Stimulated activated CD8-positive, alpha-beta memory T cell treated with anti-CD3 and anti-CD28 coated beads, Interleukin-15, amount 100 ng/mL, for 4 hours (primary cell): Measurements from ENCODE around the gene NFYC.
A peak's percentile ranks its signal among the peaks of the same experiment; 100 is the strongest.

Experiments used
- DNase-seq, 2 donors: peaks; one replicate each; pipeline ENCODE4 v3.0.0-alpha.2; 2020; ENCODE audit warnings: low read depth in 2 of 2

The NFYC gene

GRCh38 chr1:40760984-40761383 is 69.5 kb downstream of the NFYC start:
- DNase-seq: no peak

- DNase-seq: no peak
Observed at GRCh38 chr1:40762144-40762923, 70.8 kb downstream of the NFYC start.

DNA sequence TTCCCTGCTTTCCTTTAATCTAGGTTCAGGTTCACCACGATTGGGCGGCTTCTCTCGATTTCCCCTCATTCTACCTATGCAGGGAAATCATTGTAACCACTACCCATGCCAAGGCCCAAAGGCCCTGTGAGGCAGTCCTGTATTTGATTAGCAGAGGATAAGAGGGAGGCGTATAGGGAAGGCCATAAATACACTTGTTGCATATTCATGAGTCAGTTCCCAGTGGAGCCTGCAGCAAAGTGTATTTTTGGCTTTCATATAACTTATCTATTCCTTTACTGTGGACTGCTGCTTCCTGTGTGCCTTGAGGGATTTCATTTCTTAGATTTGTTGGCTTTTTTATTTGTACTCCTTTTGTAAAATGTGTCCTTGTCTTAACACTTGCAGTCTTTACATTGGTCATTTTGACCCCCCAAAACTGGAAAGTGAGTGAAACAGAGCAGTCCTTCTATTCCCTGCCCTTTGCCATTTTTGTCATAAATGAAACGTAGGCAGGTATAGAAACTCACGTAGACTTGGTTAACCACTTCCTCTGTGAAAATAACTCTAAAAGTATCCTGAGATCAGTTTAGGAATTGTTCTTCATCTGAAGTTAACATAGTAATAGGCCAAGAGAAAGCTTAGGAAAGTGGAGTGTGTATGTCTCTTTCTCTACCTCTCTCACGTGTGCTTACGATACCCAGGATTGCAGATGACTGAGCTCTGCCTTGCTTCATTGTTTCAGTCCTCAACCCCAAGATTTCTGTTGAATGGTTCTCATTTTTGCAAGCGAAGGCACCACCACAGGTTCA is 72.4 kb downstream of the NFYC start:
- no peak for DNase-seq

DNA sequence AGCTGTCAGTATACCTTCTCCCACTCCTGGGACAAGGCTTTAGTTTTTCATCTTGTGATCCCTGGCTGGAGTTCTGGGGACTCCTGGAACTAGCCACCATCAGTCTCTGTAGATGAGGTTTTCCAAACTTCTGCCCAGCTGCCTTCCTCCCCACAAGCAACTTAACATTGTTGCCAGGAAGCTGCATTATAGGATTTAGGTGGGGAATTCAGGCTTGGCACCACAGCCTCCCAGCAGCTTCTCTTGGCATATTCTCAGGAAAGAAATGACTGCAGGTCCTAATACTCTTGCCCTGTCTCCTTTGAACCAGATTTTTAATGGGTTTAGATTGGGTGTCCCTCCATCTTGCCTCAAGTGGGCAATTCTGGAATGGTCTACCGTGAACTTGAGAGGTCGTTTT is 73.5 kb downstream of the NFYC start:
- DNase-seq: no peak

DNA sequence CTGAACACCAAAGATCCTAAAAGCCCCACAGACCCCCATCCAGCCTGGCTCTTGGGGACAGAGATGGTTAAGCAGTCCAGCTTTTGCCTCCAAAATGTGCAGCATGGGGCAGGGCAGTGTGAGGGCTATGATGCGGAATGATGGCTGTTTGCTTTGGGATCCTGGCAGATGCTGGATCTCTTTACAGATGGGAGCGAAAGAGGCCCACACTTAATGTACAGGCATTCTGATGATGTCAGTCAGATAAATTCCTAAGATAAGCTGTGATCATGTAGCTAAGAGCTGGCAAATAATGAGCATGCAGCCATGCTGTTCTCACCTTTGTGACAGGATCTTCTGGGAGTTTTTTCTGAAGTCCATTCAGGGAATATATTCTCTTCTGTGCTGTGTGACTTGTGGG is 74.5 kb downstream of the NFYC start:
- DNase-seq: no peak

- DNase-seq: no peak
Observed at GRCh38 chr1:40766560-40766959, 75.1 kb downstream of the NFYC start.

GRCh38 chr1:40768146-40768990 is 76.9 kb downstream of the NFYC start:
- no peak for DNase-seq

DNA sequence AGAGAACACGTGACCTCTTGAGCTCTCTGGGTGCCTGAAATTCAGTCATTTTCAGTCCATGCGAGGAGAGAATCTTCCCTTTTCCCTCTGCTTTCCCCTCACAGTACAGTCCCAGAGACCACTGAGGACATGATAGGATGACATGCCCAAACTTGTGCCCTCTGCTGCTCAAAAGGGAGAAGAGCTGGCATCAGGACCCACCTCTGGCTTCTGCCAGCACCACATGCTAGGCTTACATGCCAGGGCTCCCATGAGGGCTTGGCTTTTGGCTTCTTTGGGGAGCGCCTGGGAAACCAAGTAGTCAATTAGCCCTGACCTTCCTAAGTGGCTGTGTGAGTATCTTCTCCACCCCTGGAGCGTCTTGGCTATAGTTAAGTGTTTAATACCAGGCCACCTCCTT is 78.3 kb downstream of the NFYC start:
- no peak for DNase-seq

DNA sequence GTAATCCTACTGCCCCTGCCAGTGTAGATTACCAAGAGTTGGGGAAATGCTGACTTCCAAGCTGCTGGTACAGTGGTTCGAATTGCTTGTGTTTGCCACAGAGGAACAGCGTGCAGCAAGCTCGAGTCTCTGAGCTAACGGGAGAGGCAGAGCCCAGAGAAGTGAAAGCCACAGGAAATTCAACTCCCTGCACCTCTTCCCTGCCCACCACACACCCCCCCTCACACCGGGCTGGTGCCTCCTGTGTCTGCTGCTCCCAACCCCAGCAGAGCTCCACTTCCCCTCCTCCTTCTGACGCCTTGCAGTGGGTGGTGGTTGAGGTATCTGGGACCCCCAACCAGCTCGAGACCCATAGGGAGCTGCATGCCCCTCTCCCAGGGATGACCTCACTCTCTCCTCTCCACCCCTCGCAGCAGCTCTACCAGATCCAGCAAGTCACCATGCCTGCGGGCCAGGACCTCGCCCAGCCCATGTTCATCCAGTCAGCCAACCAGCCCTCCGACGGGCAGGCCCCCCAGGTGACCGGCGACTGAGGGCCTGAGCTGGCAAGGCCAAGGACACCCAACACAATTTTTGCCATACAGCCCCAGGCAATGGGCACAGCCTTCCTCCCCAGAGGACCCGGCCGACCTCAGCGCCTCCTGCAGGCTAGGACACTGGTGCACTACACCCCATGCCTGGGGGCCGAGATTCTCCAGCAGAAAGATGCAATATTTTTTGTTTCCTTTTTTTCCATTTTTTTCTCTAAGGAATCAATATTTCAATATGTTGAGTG is 79.0 kb downstream of the NFYC start:
- no peak for DNase-seq

DNA sequence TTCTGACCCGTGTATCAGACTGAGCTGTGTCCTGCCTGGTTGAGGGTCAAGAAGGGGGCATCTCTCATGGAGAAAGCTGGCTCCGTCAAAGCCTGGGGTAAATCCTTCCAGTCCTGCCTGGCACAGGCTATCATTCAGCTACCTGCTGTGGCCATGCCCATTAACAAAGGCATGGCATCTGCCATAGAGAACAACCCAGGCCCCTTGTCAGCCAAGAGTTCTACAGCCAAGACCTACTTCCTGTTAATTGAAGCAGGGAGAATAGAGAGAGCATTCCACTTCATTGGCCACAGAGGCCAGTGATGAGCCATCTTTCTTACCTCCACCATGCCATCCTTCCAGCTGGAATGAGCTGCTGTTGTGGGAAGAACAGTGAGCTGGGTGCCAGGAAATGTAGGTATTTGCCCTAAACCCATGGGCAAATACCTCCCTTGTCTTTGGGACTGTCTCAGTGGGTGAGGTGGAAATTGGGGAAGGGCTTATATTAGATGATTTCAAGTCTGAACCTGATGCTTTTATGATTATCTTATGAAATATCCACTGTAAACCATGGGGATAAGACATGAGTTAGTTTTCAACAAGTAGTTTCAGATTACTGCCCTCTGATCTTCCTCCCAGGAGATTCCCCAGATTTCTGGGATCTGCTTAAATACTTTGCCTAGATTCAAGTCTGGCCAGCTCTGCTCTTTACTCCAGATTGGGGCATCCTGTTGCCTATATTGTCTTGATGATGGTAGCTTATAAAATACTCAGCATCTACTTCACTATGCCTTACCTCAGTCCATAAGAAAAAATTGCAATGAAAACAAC is 80.8 kb downstream of the NFYC start:
- DNase-seq: no peak

DNA sequence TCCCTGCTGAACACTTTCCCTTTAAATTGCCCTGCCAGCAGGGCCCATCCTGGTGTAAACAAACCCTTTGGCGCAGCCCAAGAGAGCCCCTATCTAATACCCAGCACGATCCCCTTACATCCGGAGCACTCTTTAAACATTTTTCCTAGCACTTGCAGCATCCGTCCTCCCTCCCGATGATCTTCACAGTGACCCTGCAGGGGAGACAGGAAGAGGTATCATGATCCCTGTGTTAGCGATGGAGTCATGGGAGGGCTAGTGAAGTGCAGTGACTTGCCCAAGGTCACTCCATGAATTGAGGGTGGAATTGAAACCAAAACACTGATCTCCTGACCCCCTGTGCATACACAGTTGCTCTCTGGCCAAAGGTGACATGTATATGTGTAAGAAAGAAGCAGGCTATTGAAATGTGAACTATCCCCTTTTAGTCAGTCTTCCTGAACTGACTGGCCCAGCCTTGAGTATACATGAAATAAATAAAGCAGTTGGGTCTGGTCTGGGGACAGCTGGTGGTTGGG is 82.3 kb downstream of the NFYC start:
- no peak for DNase-seq

DNA sequence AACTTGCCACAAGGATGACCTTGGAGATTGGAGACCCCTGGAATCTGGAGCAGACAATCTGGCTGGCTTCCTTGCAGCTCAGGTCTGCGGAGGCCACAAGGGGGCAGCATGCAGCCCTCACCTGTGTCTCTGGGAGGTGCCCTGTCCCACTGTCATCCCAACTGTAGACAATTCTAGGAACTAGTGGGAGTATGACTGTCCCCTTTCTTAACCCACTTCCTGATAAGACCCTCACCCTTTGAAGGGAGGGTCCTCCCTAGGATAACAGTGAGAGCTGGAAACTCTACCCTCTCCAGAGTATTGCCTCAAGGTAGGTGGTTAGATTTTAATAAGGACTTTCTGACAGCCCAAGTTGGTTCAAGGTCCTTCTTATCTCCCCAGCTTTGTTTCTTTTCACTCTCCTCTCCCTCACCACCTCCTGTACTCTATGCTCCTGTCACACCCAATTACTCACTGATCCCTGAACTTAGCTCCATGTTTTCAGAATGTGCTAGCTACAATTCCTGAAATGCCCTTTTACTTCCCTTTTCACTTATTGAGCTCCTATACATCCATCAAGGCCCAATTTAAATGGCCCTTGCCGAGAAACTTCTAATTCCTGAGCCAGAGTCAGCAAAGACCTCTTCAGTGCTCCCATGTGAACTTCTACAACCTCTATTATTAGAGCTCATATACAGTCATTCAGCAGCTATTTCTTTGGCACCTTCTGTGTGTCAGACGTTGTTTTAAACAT is 82.9 kb downstream of the NFYC start:
- DNase-seq: peak; percentile 21 to 45

DNA sequence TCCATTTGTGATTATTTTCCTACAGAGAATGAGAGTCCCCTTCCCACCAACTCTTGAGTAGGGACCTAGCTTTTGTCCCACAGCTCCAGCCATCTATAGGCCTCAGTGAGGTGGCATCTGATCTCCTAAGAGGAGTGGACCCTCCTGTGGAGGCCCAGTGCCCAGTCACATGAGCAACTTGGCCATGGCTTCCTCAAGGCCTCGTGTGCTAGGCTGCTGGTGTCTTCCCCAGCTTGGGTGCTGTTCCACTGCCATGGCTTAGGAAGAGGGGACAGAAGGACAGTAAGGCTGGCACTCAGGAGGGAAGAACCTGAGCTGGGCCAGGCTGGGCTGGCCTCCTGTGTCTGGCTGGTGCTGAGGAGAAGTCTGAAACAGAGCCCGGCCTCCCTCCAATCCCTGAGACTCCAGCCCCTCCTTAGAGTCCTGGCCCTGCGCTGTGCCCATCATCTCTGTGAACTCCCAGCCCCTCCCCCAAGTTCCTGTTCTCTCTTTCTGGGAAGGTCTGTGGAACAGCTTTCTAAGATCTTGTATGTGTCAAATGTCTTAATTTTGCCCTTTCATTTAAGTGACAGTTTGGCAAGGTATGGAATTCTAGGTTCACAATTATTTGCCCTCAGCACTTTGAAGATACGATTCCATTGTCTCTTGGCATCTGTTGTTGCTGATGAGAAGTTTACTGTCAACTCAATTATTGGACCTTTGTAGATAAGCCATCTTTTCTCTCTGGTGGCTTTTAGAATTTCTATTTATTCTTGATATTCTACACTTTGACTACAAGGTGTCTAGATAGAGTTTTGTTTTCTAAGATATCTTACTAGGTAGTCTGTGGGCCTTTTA is 85.0 kb downstream of the NFYC start:
- DNase-seq: no peak

GRCh38 chr1:40777224-40777970 is 85.9 kb downstream of the NFYC start:
- no peak for DNase-seq

DNA sequence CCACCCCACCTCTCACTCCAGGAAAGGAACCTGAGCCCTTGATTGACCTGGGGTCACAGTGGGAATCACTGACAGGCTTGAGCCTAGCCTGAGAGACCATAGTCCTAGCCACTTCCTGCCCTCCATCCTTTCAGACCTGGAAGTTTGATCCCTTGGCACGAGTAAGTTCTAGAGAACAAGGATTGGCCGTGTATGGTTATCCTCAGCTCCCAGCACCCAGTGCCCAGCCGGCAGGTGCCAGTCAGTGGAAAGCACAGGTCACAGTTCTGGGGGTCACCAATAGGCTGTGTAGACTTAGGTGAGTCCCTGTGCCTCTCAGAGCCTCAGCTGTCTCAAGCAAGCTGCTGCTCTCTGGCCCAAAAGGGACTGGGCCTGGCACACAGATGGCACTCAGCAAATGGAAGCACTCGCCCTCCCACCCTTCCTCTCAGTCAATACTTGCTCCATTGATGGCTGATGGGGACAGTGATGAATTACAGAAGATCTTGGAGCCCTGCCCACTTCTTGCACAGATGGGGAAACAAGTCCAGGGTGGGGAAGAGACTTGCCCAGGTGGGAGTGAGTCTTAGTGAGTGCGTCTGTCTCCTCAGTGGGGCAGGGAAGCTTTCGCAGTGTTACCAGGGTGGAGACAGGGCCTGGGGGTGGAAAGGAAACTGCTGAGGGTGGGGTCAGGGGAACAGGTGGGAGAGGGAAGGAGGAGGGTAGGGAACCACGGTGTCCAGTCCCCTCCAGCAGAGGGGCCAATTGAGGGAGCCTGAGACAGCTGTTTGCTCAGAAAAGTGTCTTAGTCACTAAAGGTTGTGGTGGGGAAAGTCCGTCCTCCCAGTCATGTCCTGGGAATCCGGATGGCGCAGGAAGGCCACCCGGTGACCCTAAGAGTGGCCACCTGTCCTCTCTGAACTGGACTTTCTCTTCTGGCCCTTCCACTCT is 89.4 kb downstream of the NFYC start:
- DNase-seq: no peak

GRCh38 chr1:40781608-40781971 is 90.1 kb downstream of the NFYC start:
- DNase-seq: no peak

DNA sequence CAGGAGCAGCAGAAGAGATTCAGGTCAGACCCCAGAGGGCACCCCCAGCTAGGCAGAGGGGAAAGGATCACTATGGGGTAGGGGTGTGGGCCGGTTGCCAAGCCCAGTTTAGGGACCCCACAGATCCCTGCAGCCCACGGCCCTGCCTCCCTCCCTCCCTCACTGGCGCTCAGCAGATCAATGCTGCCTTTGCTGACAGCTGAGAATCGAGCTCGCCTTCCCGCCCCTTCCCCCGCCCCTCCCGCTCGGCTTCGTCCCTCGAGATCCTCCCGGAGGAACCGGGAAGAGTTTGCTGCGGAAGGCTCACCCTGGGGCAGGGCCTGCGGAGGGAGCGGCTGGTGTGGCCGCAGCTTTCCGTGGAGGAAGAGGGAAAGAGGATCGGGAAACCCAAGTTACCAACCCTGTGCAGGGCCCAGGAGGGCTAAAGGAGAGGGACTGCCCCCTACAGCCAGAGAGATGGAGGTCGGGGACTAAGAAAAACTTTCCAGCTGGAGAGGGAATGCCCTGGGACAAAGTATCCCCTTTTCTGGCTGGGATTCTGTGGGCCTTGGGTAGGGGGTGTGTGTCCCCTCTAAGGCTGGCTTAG is 91.0 kb downstream of the NFYC start:
- DNase-seq: no peak
